GM23338 (cell line): ENCODE data around the gene L3MBTL1. TPM values are rescaled to one million over a fixed set of nuclear protein-coding genes. Genes with fewer than 3 reads are reported as not detected.
A peak's percentile ranks its signal among the peaks of the same experiment; 100 is the strongest.

Experiments used
- ATAC-seq: fragments of 200-7000 bp; cut with Tn5 transposase; 3 replicates; pipeline ENCODE4 v1.9.1; 2020
- DNase-seq: peaks from one replicate; pipeline ENCODE4 v3.0.0-alpha.2; 2015; ENCODE audit warnings: low spot score
- H2AFZ ChIP-seq: fragments of 200-600 bp; sonication (generic); 2 replicates; pipeline ENCODE4 v1.8.0; 2016; ENCODE audit warnings: antibody characterized with exemption, mild to moderate bottlenecking, moderate library complexity
- H3F3A ChIP-seq: fragments of 200-600 bp; sonication (generic); replicated peaks from 2 replicates; pipeline ENCODE4 v1.8.0; 2017; ENCODE audit warnings: antibody characterized with exemption, mixed run types, low read depth
- H3K27ac ChIP-seq: fragments of 200-600 bp; sonication (generic); 2 replicates; pipeline ENCODE4 v1.6.1; 2016; ENCODE audit warnings: low read depth
- H3K27me3 ChIP-seq: fragments of 200-600 bp; sonication (generic); 2 replicates; pipeline ENCODE4 v1.8.0; 2016; ENCODE audit warnings: mild to moderate bottlenecking, mixed run types, moderate library complexity; ENCODE audit not compliant: insufficient read depth
- H3K36me3 ChIP-seq: fragments of 200-600 bp; sonication (generic); 2 replicates; pipeline ENCODE4 v1.8.0; 2016; ENCODE audit warnings: mild to moderate bottlenecking; ENCODE audit not compliant: insufficient read depth
- H3K4me1 ChIP-seq: fragments of 200-600 bp; sonication (generic); 2 replicates; pipeline ENCODE4 v1.8.0; 2016; ENCODE audit warnings: mild to moderate bottlenecking, moderate library complexity; ENCODE audit not compliant: insufficient read depth
- H3K4me2 ChIP-seq: fragments of 200-600 bp; sonication (generic); 2 replicates; pipeline ENCODE4 v1.7.1; 2017; ENCODE audit warnings: mixed run types
- H3K4me3 ChIP-seq: fragments of 200-600 bp; sonication (generic); 2 replicates; pipeline ENCODE4 v1.6.1; 2016; ENCODE audit warnings: mixed run types
- H3K79me2 ChIP-seq: fragments of 200-600 bp; sonication (generic); replicated peaks from 2 replicates; pipeline ENCODE4 v1.8.0; 2017; ENCODE audit warnings: mild to moderate bottlenecking; ENCODE audit not compliant: insufficient read depth
- H3K9me2 ChIP-seq: fragments of 200-600 bp; sonication (generic); 2 replicates; pipeline ENCODE4 v1.8.0; 2017; ENCODE audit not compliant: insufficient read depth
- H4K20me1 ChIP-seq: fragments of 200-600 bp; sonication (generic); replicated peaks from 2 replicates; pipeline ENCODE4 v1.8.0; 2017; ENCODE audit warnings: mild to moderate bottlenecking; ENCODE audit not compliant: insufficient read depth
- H3K27ac Mint-ChIP-seq: 2 replicates; pipeline ENCODE4 v1.8.0; 2020; ENCODE audit warnings: inconsistent platforms, mild to moderate bottlenecking, moderate library complexity, mixed read lengths
- H3K27me3 Mint-ChIP-seq: 3 replicates; pipeline ENCODE4 v1.8.0; 2022; ENCODE audit warnings: low read depth, mild to moderate bottlenecking, moderate library complexity, mixed read lengths, inconsistent platforms; ENCODE audit not compliant: insufficient read depth, poor library complexity
- H3K36me3 Mint-ChIP-seq: 3 replicates; pipeline ENCODE4 v1.8.0; 2021; ENCODE audit warnings: low read depth, mild to moderate bottlenecking, inconsistent platforms, moderate library complexity, mixed read lengths
- H3K4me1 Mint-ChIP-seq: 3 replicates; pipeline ENCODE4 v1.8.0; 2020; ENCODE audit warnings: mild to moderate bottlenecking, inconsistent platforms, mixed read lengths
- H3K4me3 Mint-ChIP-seq: 3 replicates; pipeline ENCODE4 v1.8.0; 2021; ENCODE audit warnings: moderate library complexity, mild to moderate bottlenecking, inconsistent platforms, mixed read lengths
- H3K9me3 Mint-ChIP-seq: 3 replicates; pipeline ENCODE4 v1.8.0; 2020; ENCODE audit warnings: moderate library complexity, mild to moderate bottlenecking, inconsistent platforms, mixed read lengths
- CREB1 ChIP-seq: fragments of 250-450 bp; sonication (Bioruptor Pico); IDR thresholded peaks from 2 replicates; pipeline ENCODE4 v1.5.0; 2020; ENCODE audit warnings: low read depth, mild to moderate bottlenecking, moderate library complexity
- EZH2 ChIP-seq: fragments of 200-600 bp; sonication (generic); IDR thresholded peaks from one replicate; pipeline ENCODE4 v1.8.0; 2017; ENCODE audit warnings: antibody characterized with exemption, mild to moderate bottlenecking, low read depth; ENCODE audit not compliant: unreplicated experiment
- EZH2phosphoT487 ChIP-seq: fragments of 200-600 bp; sonication (generic); IDR thresholded peaks from one replicate; pipeline ENCODE4 v1.8.1; 2018; ENCODE audit warnings: antibody characterized with exemption; ENCODE audit not compliant: unreplicated experiment
- JUNB ChIP-seq: IDR thresholded peaks from one replicate; pipeline ENCODE4 v1.6.1; 2016; ENCODE audit warnings: antibody characterized with exemption; ENCODE audit not compliant: unreplicated experiment
- NANOG ChIP-seq: IDR thresholded peaks from 2 replicates; pipeline ENCODE4 v1.6.1; 2016; ENCODE audit warnings: antibody characterized with exemption, borderline replicate concordance
- POLR2AphosphoS5 ChIP-seq: IDR thresholded peaks from 2 replicates; pipeline ENCODE4 v1.6.1; 2016; ENCODE audit warnings: antibody characterized with exemption, low read depth
- STAT1 ChIP-seq: IDR thresholded peaks from one replicate; pipeline ENCODE4 v1.6.1; 2016; ENCODE audit warnings: antibody characterized with exemption; ENCODE audit not compliant: unreplicated experiment
- ZNF114 ChIP-seq: fragments of 250-450 bp; sonication (Bioruptor Pico); IDR thresholded peaks from 2 replicates; pipeline ENCODE4 v1.5.0; 2020; ENCODE audit warnings: mild to moderate bottlenecking, moderate library complexity
- ZNF331 ChIP-seq: fragments of 250-450 bp; sonication (Bioruptor Pico); IDR thresholded peaks from 2 replicates; pipeline ENCODE4 v1.5.0; 2020; ENCODE audit warnings: low read depth, mild to moderate bottlenecking, moderate library complexity
- polyA plus RNA-seq: library from polyadenylated mRNA; unstranded; fragments of >200 nt; fragmentation: Nextera tagmentation; extraction: Ambion mirVana; gene quantifications from 2 replicates; pipeline ENCODE4 v1.2.1, GENCODE V29; 2016
- total RNA-seq: library from RNA; depleted of rRNA; stranded (reverse); fragments of >200 nt; shearing (Covaris generic); gene quantifications from 2 replicates; pipeline ENCODE4 v1.2.3, GENCODE V29; 2014
- TF ChIP-seq, protein P1 (sequence below), 2 experiments: fragments of 200-600 bp in 1 of 2; sonication (generic) in 1 of 2; conservative IDR thresholded peaks; 2 replicates each; pipeline versions ENCODE4 v1.5.1 to v1.6.1; 2016 to 2017; ENCODE audit warnings: antibody characterized with exemption in 2 of 2, low read depth in 2 of 2, mild to moderate bottlenecking in 2 of 2, moderate library complexity in 1 of 2
- TF ChIP-seq, protein P2 (sequence below): IDR thresholded peaks from one replicate; pipeline ENCODE4 v1.6.1; 2018; ENCODE audit warnings: antibody characterized with exemption; ENCODE audit not compliant: unreplicated experiment
- TF ChIP-seq, protein P3 (sequence below): IDR thresholded peaks from 2 replicates; pipeline ENCODE4 v1.6.1; 2016; ENCODE audit warnings: antibody characterized with exemption
- TF ChIP-seq, protein P4 (sequence below): fragments of 250-450 bp; sonication (Bioruptor Pico); IDR thresholded peaks from 2 replicates; pipeline ENCODE4 v1.5.0; 2020; ENCODE audit warnings: mild to moderate bottlenecking, moderate library complexity

L3MBTL1 gene
- total and polyA plus RNA-seq, 2 experiments from 2014 or later: 6.5 to 33.6 TPM

DNA sequence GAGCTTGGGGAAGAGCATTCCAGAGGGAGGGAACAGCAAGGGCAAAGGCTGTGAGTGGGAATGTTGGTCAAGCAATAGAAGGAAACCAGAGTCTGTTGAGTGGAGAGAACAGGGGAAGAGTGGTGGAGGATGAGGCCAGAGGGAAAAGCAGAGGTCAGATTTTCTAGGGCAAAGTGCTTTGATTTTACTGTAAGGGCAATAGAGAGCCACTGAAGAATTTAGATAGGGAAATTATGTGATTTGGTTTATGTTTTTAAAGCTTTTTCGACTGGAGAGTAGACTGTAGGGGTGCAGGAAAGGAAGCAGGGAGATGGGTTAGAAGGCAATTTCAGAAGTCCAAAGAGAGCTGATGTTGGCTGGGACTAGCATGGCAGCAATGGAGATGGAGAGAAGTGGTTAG is 4.4 kb downstream of the L3MBTL1 start:
- H3K27me3 Mint-ChIP-seq: peaks cover 12% of the 10 kb centered on the region
- Histone ChIP-seq H3K27ac (no peak overlapping the region), H3K9me2 (no peaks in the 10 kb centered on the region), H2AFZ (no peak overlapping the region), H4K20me1 (no peaks in the 10 kb centered on the region), H3K4me2 (no peak overlapping the region), H3K27me3 (peaks cover 5% of the 10 kb centered on the region), H3K4me1 (no peaks in the 10 kb centered on the region), H3K79me2 (0 out of 2 replicates have a peak, but pooled peaks cover 5% of the 10 kb centered on the region), H3K36me3 (no peaks in the 10 kb centered on the region), H3K4me3 (no peak overlapping the region), H3F3A (peaks cover 3% of the 10 kb centered on the region; the same call in 1 of the 2 replicates)
- no peak for TF ChIP-seq NANOG
- no peak for TF ChIP-seq EZH2phosphoT487
- TF ChIP-seq, protein P1, sequence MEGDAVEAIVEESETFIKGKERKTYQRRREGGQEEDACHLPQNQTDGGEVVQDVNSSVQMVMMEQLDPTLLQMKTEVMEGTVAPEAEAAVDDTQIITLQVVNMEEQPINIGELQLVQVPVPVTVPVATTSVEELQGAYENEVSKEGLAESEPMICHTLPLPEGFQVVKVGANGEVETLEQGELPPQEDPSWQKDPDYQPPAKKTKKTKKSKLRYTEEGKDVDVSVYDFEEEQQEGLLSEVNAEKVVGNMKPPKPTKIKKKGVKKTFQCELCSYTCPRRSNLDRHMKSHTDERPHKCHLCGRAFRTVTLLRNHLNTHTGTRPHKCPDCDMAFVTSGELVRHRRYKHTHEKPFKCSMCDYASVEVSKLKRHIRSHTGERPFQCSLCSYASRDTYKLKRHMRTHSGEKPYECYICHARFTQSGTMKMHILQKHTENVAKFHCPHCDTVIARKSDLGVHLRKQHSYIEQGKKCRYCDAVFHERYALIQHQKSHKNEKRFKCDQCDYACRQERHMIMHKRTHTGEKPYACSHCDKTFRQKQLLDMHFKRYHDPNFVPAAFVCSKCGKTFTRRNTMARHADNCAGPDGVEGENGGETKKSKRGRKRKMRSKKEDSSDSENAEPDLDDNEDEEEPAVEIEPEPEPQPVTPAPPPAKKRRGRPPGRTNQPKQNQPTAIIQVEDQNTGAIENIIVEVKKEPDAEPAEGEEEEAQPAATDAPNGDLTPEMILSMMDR (conservative IDR thresholded peaks at IDR 0.05; ENCODE audit: low read depth in 2 of 2): no peak
- no peak for TF ChIP-seq ZNF114 (CRISPR knock-in tag)
- TF ChIP-seq POLR2AphosphoS5: no peak
- TF ChIP-seq, protein P2, sequence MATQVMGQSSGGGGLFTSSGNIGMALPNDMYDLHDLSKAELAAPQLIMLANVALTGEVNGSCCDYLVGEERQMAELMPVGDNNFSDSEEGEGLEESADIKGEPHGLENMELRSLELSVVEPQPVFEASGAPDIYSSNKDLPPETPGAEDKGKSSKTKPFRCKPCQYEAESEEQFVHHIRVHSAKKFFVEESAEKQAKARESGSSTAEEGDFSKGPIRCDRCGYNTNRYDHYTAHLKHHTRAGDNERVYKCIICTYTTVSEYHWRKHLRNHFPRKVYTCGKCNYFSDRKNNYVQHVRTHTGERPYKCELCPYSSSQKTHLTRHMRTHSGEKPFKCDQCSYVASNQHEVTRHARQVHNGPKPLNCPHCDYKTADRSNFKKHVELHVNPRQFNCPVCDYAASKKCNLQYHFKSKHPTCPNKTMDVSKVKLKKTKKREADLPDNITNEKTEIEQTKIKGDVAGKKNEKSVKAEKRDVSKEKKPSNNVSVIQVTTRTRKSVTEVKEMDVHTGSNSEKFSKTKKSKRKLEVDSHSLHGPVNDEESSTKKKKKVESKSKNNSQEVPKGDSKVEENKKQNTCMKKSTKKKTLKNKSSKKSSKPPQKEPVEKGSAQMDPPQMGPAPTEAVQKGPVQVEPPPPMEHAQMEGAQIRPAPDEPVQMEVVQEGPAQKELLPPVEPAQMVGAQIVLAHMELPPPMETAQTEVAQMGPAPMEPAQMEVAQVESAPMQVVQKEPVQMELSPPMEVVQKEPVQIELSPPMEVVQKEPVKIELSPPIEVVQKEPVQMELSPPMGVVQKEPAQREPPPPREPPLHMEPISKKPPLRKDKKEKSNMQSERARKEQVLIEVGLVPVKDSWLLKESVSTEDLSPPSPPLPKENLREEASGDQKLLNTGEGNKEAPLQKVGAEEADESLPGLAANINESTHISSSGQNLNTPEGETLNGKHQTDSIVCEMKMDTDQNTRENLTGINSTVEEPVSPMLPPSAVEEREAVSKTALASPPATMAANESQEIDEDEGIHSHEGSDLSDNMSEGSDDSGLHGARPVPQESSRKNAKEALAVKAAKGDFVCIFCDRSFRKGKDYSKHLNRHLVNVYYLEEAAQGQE: no peak
- TF ChIP-seq ZNF331 (CRISPR knock-in tag): no peak
- TF ChIP-seq JUNB: no peak
- TF ChIP-seq, protein P3, sequence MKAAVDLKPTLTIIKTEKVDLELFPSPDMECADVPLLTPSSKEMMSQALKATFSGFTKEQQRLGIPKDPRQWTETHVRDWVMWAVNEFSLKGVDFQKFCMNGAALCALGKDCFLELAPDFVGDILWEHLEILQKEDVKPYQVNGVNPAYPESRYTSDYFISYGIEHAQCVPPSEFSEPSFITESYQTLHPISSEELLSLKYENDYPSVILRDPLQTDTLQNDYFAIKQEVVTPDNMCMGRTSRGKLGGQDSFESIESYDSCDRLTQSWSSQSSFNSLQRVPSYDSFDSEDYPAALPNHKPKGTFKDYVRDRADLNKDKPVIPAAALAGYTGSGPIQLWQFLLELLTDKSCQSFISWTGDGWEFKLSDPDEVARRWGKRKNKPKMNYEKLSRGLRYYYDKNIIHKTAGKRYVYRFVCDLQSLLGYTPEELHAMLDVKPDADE: no peak
- TF ChIP-seq, protein P4, sequence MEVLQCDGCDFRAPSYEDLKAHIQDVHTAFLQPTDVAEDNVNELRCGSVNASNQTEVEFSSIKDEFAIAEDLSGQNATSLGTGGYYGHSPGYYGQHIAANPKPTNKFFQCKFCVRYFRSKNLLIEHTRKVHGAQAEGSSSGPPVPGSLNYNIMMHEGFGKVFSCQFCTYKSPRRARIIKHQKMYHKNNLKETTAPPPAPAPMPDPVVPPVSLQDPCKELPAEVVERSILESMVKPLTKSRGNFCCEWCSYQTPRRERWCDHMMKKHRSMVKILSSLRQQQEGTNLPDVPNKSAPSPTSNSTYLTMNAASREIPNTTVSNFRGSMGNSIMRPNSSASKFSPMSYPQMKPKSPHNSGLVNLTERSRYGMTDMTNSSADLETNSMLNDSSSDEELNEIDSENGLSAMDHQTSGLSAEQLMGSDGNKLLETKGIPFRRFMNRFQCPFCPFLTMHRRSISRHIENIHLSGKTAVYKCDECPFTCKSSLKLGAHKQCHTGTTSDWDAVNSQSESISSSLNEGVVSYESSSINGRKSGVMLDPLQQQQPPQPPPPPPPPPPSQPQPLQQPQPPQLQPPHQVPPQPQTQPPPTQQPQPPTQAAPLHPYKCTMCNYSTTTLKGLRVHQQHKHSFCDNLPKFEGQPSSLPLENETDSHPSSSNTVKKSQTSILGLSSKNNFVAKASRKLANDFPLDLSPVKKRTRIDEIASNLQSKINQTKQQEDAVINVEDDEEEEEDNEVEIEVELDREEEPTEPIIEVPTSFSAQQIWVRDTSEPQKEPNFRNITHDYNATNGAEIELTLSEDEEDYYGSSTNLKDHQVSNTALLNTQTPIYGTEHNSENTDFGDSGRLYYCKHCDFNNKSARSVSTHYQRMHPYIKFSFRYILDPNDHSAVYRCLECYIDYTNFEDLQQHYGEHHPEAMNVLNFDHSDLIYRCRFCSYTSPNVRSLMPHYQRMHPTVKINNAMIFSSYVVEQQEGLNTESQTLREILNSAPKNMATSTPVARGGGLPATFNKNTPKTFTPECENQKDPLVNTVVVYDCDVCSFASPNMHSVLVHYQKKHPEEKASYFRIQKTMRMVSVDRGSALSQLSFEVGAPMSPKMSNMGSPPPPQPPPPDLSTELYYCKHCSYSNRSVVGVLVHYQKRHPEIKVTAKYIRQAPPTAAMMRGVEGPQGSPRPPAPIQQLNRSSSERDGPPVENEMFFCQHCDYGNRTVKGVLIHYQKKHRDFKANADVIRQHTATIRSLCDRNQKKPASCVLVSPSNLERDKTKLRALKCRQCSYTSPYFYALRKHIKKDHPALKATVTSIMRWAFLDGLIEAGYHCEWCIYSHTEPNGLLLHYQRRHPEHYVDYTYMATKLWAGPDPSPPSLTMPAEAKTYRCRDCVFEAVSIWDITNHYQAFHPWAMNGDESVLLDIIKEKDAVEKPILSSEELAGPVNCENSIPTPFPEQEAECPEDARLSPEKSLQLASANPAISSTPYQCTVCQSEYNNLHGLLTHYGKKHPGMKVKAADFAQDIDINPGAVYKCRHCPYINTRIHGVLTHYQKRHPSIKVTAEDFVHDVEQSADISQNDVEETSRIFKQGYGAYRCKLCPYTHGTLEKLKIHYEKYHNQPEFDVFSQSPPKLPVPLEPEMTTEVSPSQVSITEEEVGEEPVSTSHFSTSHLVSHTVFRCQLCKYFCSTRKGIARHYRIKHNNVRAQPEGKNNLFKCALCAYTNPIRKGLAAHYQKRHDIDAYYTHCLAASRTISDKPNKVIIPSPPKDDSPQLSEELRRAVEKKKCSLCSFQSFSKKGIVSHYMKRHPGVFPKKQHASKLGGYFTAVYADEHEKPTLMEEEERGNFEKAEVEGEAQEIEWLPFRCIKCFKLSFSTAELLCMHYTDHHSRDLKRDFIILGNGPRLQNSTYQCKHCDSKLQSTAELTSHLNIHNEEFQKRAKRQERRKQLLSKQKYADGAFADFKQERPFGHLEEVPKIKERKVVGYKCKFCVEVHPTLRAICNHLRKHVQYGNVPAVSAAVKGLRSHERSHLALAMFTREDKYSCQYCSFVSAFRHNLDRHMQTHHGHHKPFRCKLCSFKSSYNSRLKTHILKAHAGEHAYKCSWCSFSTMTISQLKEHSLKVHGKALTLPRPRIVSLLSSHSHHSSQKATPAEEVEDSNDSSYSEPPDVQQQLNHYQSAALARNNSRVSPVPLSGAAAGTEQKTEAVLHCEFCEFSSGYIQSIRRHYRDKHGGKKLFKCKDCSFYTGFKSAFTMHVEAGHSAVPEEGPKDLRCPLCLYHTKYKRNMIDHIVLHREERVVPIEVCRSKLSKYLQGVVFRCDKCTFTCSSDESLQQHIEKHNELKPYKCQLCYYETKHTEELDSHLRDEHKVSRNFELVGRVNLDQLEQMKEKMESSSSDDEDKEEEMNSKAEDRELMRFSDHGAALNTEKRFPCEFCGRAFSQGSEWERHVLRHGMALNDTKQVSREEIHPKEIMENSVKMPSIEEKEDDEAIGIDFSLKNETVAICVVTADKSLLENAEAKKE (CRISPR knock-in tag): no peak
- TF ChIP-seq CREB1 (CRISPR knock-in tag): no peak
- no peak for TF ChIP-seq STAT1
- no peak for TF ChIP-seq EZH2
- H3K4me1 Mint-ChIP-seq: peaks cover 7% of the 10 kb centered on the region
- H3K36me3 Mint-ChIP-seq: peaks cover 9% of the 10 kb centered on the region
- no peak for ATAC-seq
- H3K27ac Mint-ChIP-seq: no peak overlapping the region
- H3K4me3 Mint-ChIP-seq: peak overlapping the region; percentile 9; the same call in 1 of the 3 replicates
- DNase-seq: no peak
- H3K9me3 Mint-ChIP-seq: no peaks in the 10 kb centered on the region; the same call in 2 of the 3 replicates
